ENCODE measurements around the gene AQP5. TPM values are rescaled to one million over a fixed set of nuclear protein-coding genes. Genes with fewer than 3 reads are reported as not detected.

AQP5 gene
- polyA plus RNA-seq, 3 donors: not detected

DNA sequence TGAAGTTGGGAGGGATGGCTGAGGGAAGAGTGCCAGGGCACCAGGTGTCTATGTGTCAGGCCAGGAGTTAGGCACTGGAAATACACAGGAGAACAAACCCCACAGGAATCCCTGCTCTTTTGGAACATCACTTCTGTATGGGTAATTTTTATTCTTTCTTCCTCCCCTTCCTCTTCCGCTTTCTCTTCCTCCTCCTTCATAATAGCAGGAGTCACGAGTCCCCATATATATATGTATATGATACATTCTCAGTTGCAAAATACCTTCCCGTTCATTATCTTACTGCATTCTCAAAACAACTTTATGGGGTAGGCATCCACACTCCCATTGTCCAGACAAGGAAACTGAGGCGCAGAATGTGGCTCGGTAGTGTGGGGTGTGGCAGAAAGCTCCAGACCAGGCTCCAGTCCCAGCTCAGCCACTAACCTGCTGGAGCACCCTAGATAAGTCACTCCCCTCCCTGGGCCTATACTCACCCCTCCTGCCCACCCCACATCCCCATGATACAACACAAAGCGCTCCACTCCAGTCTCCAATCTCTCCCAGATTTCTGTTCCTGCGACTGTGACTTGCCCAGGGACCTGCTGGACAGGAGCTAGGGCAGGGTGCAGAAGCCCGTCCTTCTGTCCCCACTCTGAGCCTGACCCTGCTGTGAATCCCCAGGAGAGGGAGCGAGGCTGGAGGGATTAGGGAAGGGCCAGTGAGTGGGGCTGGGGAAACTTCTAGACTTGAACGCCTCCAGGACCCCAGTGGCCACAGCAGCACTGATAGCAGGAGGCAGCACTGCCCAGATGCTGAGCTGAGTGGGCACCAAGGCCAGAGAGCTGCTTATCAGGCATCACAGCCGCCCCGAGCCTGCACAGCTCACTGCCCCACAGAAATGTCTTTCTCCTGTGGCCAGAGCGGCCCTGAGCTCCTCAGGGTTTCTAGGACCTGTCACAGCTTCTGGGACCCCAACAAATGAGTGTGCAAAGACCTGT, 12.5 kb upstream of the AQP5 start:
- 89% methylated on average over 6 of the region's 13 CpGs for WGBS (ENCODE audit: insufficient coverage)
- Histone ChIP-seq H3K27ac (ENCODE audit: low read depth in 1 of 2, low read length in 2 of 2) (peak overlapping the region in 1 of 2 donors; percentile 20), H3K9me3 (replicated peaks in 1 of 2; ENCODE audit: control insufficient read depth in 1 of 2, insufficient read depth in 1 of 2, low read length in 2 of 2) (peaks cover 0 to under 1% of the 10 kb centered on the region in 2 donors), H3K27me3 (ENCODE audit: control insufficient read depth in 2 of 2, insufficient read depth in 2 of 2, low read length in 2 of 2) (peaks cover 4 to 70% of the 10 kb centered on the region in 2 donors), H3K79me2 (ENCODE audit: insufficient read depth, low read length) (no peaks in the 10 kb centered on the region), H2AFZ (ENCODE audit: insufficient read depth, low read depth, low read length, poor library complexity, severe bottlenecking) (no peak overlapping the region), H3K4me3 (replicated peaks in 1 of 3; ENCODE audit: low read depth in 2 of 3, low read length in 3 of 3) (peak overlapping the region in 1 of 3 experiments; percentile 27), H3K9ac (ENCODE audit: insufficient read depth, low read length, poor library complexity, severe bottlenecking) (no peak overlapping the region), H3K4me2 (replicated peaks; ENCODE audit: extremely low read depth, low read length, poor library complexity, severe bottlenecking) (peak overlapping the region; percentile 33), H4K20me1 (ENCODE audit: insufficient read depth, low read length) (no peaks in the 10 kb centered on the region), H3K4me1 (ENCODE audit: control insufficient read depth in 1 of 2, insufficient read depth in 2 of 2, low read length in 2 of 2) (peaks cover 39 to 47% of the 10 kb centered on the region in 2 donors), H3K36me3 (replicated peaks in 1 of 2; ENCODE audit: control insufficient read depth in 1 of 2, insufficient read depth in 2 of 2, low read length in 2 of 2) (no peaks in the 10 kb centered on the region)
- TF ChIP-seq, protein P1, sequence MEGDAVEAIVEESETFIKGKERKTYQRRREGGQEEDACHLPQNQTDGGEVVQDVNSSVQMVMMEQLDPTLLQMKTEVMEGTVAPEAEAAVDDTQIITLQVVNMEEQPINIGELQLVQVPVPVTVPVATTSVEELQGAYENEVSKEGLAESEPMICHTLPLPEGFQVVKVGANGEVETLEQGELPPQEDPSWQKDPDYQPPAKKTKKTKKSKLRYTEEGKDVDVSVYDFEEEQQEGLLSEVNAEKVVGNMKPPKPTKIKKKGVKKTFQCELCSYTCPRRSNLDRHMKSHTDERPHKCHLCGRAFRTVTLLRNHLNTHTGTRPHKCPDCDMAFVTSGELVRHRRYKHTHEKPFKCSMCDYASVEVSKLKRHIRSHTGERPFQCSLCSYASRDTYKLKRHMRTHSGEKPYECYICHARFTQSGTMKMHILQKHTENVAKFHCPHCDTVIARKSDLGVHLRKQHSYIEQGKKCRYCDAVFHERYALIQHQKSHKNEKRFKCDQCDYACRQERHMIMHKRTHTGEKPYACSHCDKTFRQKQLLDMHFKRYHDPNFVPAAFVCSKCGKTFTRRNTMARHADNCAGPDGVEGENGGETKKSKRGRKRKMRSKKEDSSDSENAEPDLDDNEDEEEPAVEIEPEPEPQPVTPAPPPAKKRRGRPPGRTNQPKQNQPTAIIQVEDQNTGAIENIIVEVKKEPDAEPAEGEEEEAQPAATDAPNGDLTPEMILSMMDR (IDR thresholded peaks at IDR 0.05): no peak
- Mint-ChIP-seq H3K4me3 (peak overlapping the region in 1 of 2 donors; percentile 76), H3K36me3 (peaks cover 0 to 2% of the 10 kb centered on the region in 2 donors), H3K27ac (peak overlapping the region in 6 of 7 donors; percentile 6 to 85 (median 42)), H3K27me3 (ENCODE audit: low read depth in 3 of 3) (peaks cover 75 to 84% (median 76%) of the 10 kb centered on the region in 3 donors), H3K9me3 (peaks cover 0 to 3% (median 0%) of the 10 kb centered on the region in 7 donors), H3K4me1 (peaks cover 55% of the 10 kb centered on the region)
- DNase-seq: peak; percentile 42 to 77 (median 64)
- intact Hi-C loops (cut with micrococcal nuclease): no loop called here

DNA sequence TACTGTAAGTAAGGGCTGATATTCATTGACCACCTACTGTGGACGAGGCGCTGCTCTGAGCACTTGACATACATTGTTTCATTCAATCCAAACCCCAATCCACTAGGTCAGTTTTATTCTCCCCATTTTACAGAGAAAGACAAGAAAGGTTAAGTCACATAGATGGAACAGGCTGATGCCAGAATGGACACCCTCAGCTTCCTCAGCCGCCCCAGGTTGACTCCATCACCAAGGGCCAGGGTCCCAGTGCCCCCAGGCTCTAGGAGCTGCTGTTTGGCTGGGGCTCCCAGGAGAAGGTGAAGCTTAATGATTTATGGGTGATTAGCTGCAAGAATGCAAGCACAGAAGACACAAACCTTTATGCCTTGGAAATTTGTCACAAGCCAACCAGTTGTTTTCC, 11.8 kb upstream of the AQP5 start:
- Histone ChIP-seq H4K20me1 (ENCODE audit: insufficient read depth, low read length) (no peaks in the 10 kb centered on the region), H3K27ac (ENCODE audit: low read depth in 1 of 2, low read length in 2 of 2) (no peak overlapping the region), H3K79me2 (ENCODE audit: insufficient read depth, low read length) (no peaks in the 10 kb centered on the region), H3K27me3 (ENCODE audit: control insufficient read depth in 2 of 2, insufficient read depth in 2 of 2, low read length in 2 of 2) (peaks cover 11 to 74% of the 10 kb centered on the region in 2 donors), H3K4me3 (replicated peaks in 1 of 3; ENCODE audit: low read depth in 2 of 3, low read length in 3 of 3) (no peak overlapping the region), H3K4me1 (ENCODE audit: control insufficient read depth in 1 of 2, insufficient read depth in 2 of 2, low read length in 2 of 2) (peaks cover 39 to 40% of the 10 kb centered on the region in 2 donors), H3K9me3 (replicated peaks in 1 of 2; ENCODE audit: control insufficient read depth in 1 of 2, insufficient read depth in 1 of 2, low read length in 2 of 2) (peaks cover 0 to 8% of the 10 kb centered on the region in 2 donors), H3K4me2 (replicated peaks; ENCODE audit: extremely low read depth, low read length, poor library complexity, severe bottlenecking) (no peak overlapping the region), H2AFZ (ENCODE audit: insufficient read depth, low read depth, low read length, poor library complexity, severe bottlenecking) (no peak overlapping the region), H3K9ac (ENCODE audit: insufficient read depth, low read length, poor library complexity, severe bottlenecking) (no peak overlapping the region), H3K36me3 (replicated peaks in 1 of 2; ENCODE audit: control insufficient read depth in 1 of 2, insufficient read depth in 2 of 2, low read length in 2 of 2) (no peaks in the 10 kb centered on the region)
- intact Hi-C loops (cut with micrococcal nuclease): no loop called here
- 96% methylated on average over 3 of the region's 3 CpGs for WGBS (ENCODE audit: insufficient coverage)
- Mint-ChIP-seq H3K27me3 (ENCODE audit: low read depth in 3 of 3) (peaks cover 77 to 86% (median 79%) of the 10 kb centered on the region in 3 donors), H3K27ac (no peak overlapping the region), H3K36me3 (peaks cover 0 to 2% of the 10 kb centered on the region in 2 donors), H3K9me3 (peaks cover 0 to 9% (median 0%) of the 10 kb centered on the region in 7 donors), H3K4me3 (peak overlapping the region in 1 of 2 donors; percentile 21), H3K4me1 (peaks cover 48% of the 10 kb centered on the region)
- no peak for DNase-seq
- TF ChIP-seq, protein P1 (IDR thresholded peaks at IDR 0.05): no peak

Data from CD14-positive monocyte (primary cell).